G401 (cell line): Measurements from ENCODE around the gene DNPH1. TPM values are rescaled to one million over a fixed set of nuclear protein-coding genes. Genes with fewer than 3 reads are reported as not detected.

Source experiments
- DNase-seq: peaks from one replicate; pipeline ENCODE4 v3.0.0-alpha.2; 2015; ENCODE audit warnings: low spot score
- in situ Hi-C: cut with HindIII; loops from 2 replicates; pipeline ENCODE4 v1.10.0; 2016; ENCODE audit warnings: low sequenced_read_pairs, mixed read lengths
- total RNA-seq: library from RNA; depleted of rRNA; stranded (reverse); fragments of >200 nt; shearing (Covaris generic); gene quantifications from 2 replicates; pipeline ENCODE4 v1.2.3, GENCODE V29; 2014

The DNPH1 gene
- total RNA-seq, 1 experiment from 2014 or later: 223 TPM

GRCh38 chr6:43220439-43220951 lies 8.8 kb downstream of the DNPH1 start:
- in situ Hi-C loops: no loop called here

GRCh38 chr6:43219814-43220213 lies 9.5 kb downstream of the DNPH1 start:
- no peak for DNase-seq

More at GRCh38 chr6:43220439-43220951, 8.8 kb downstream of the DNPH1 start:
- DNase-seq: no peak

GRCh38 chr6:43219119-43219518 lies 10.2 kb downstream of the DNPH1 start:
- in situ Hi-C loops: no loop called here
- no peak for DNase-seq

More at GRCh38 chr6:43219814-43220213, 9.5 kb downstream of the DNPH1 start:
- in situ Hi-C loops: no loop called here

- DNase-seq: no peak
- in situ Hi-C loops: no loop called here
Observed at GRCh38 chr6:43217351-43217750, 11.9 kb downstream of the DNPH1 start.

- no peak for DNase-seq
- in situ Hi-C loops: no loop called here
Observed at GRCh38 chr6:43216200-43216599, 13.1 kb downstream of the DNPH1 start.

GRCh38 chr6:43215066-43215465 lies 14.2 kb downstream of the DNPH1 start:
- in situ Hi-C loops: no loop called here
- no peak for DNase-seq

- DNase-seq: no peak
- in situ Hi-C loops: no loop called here
Observed at GRCh38 chr6:43213431-43213830, 15.8 kb downstream of the DNPH1 start.

- no peak for DNase-seq
- in situ Hi-C loops: no loop called here
Observed at GRCh38 chr6:43211955-43212354, 17.3 kb downstream of the DNPH1 start.

- in situ Hi-C loops: no loop called here
- no peak for DNase-seq
Observed at GRCh38 chr6:43207286-43207685, 22.0 kb downstream of the DNPH1 start.

GRCh38 chr6:43205849-43206248 lies 23.4 kb downstream of the DNPH1 start:
- in situ Hi-C loops: no loop called here
- no peak for DNase-seq

GRCh38 chr6:43204271-43205105 lies 24.8 kb downstream of the DNPH1 start:
- in situ Hi-C loops: no loop called here
- DNase-seq: no peak

GRCh38 chr6:43203718-43204095 lies 25.6 kb downstream of the DNPH1 start:
- no peak for DNase-seq
- in situ Hi-C loops: no loop called here

- DNase-seq: no peak
- in situ Hi-C loops: no loop called here
Observed at GRCh38 chr6:43203029-43203717, 26.1 kb downstream of the DNPH1 start.

GRCh38 chr6:43202451-43202850 lies 26.8 kb downstream of the DNPH1 start:
- DNase-seq: no peak
- in situ Hi-C loops: no loop called here

- in situ Hi-C loops: no loop called here
- no peak for DNase-seq
Observed at GRCh38 chr6:43200541-43200940, 28.7 kb downstream of the DNPH1 start.

GRCh38 chr6:43199912-43200311 lies 29.4 kb downstream of the DNPH1 start:
- no peak for DNase-seq
- in situ Hi-C loops: no loop called here

GRCh38 chr6:43196337-43196736 lies 32.9 kb downstream of the DNPH1 start:
- in situ Hi-C loops: no loop called here
- no peak for DNase-seq

GRCh38 chr6:43193929-43194328 lies 35.4 kb downstream of the DNPH1 start:
- in situ Hi-C loops: no loop called here
- no peak for DNase-seq

GRCh38 chr6:43192911-43193310 lies 36.4 kb downstream of the DNPH1 start:
- DNase-seq: no peak

GRCh38 chr6:43189776-43190304 lies 39.4 kb downstream of the DNPH1 start:
- no peak for DNase-seq
- in situ Hi-C loops: no loop called here

More at GRCh38 chr6:43192911-43193310, 36.4 kb downstream of the DNPH1 start:
- in situ Hi-C loops: no loop called here
